Measurements from ENCODE around the gene MGME1. TPM values are rescaled to one million over a fixed set of nuclear protein-coding genes. Genes with fewer than 3 reads are reported as not detected.

The MGME1 gene
- total and polyA plus RNA-seq, 9 of the 15 experiments (the other 6 are each of a cell fraction or from before 2014, with no cell fraction given) = 13.4 to 45.1 (median 30.6) TPM

- no peaks in the 10 kb centered on the region for H3K9me1 ChIP-seq (ENCODE audit: control insufficient read depth, insufficient read depth, low read length)
- no peak for FAIRE-seq
- H3K4me3 ChIP-seq = no peak overlapping the region
- H3K4me2 ChIP-seq (ENCODE audit: insufficient read depth, low read length) = no peak overlapping the region
- H3K27me3 ChIP-seq (ENCODE audit: control insufficient read depth in 2 of 2, insufficient read depth in 2 of 2, low read length in 2 of 2) = no peaks in the 10 kb centered on the region
- H4K20me1 ChIP-seq (replicated peaks; ENCODE audit: control insufficient read depth, insufficient read depth, low read length) = no peaks in the 10 kb centered on the region
- peaks cover 0 to 9% of the 10 kb centered on the region in 2 experiments; a peak in 2 of 5 replicates for H3K4me1 ChIP-seq (replicated peaks in 1 of 2; ENCODE audit: control insufficient read depth in 2 of 2, insufficient read depth in 2 of 2, low read length in 2 of 2)
- H3K9me3 ChIP-seq (replicated peaks; ENCODE audit: control insufficient read depth, insufficient read depth, low read depth, low read length) = no peaks in the 10 kb centered on the region
- H3K79me2 ChIP-seq (ENCODE audit: control insufficient read depth, insufficient read depth, low read length) = no peaks in the 10 kb centered on the region
- DNase-seq (ENCODE audit: extremely low read depth in 1 of 4, low spot score in 3 of 4) = no peak
- 44% methylated on average over 7 of the region's 21 CpGs for WGBS (ENCODE audit: insufficient coverage, low coverage, missing lambda C conversion rate)
- H3K9ac ChIP-seq (ENCODE audit: insufficient read depth in 1 of 2, low read depth in 2 of 2, low read length in 2 of 2) = no peak overlapping the region
- intact Hi-C loops (cut with micrococcal nuclease) = loop anchor here (10.0 kb wide), 1 partner anchor 263 kb away; no protein-coding TSS in a partner anchor
- H2AFZ ChIP-seq (ENCODE audit: low read depth, low read length) = no peak overlapping the region
- TF ChIP-seq SAFB (IDR thresholded peaks at IDR 0.05; ENCODE audit: borderline replicate concordance, low read depth, low read length) (no peak), ZNF3 (CRISPR knock-in tag; IDR thresholded peaks at IDR 0.05) (no peak), SREBF2 (CRISPR knock-in tag; IDR thresholded peaks at IDR 0.05) (no peak), HSF4 (CRISPR knock-in tag; IDR thresholded peaks at IDR 0.05; ENCODE audit: borderline replicate concordance) (no peak), SMARCA5 (IDR thresholded peaks at IDR 0.05) (no peak), ZBTB17 (CRISPR knock-in tag; IDR thresholded peaks at IDR 0.05) (no peak), CC2D1A (IDR thresholded peaks at IDR 0.05) (no peak), RBM22 (IDR thresholded peaks at IDR 0.05; ENCODE audit: low read depth, low read length, poor library complexity, severe bottlenecking) (no peak)
- TF ChIP-seq, protein P1, sequence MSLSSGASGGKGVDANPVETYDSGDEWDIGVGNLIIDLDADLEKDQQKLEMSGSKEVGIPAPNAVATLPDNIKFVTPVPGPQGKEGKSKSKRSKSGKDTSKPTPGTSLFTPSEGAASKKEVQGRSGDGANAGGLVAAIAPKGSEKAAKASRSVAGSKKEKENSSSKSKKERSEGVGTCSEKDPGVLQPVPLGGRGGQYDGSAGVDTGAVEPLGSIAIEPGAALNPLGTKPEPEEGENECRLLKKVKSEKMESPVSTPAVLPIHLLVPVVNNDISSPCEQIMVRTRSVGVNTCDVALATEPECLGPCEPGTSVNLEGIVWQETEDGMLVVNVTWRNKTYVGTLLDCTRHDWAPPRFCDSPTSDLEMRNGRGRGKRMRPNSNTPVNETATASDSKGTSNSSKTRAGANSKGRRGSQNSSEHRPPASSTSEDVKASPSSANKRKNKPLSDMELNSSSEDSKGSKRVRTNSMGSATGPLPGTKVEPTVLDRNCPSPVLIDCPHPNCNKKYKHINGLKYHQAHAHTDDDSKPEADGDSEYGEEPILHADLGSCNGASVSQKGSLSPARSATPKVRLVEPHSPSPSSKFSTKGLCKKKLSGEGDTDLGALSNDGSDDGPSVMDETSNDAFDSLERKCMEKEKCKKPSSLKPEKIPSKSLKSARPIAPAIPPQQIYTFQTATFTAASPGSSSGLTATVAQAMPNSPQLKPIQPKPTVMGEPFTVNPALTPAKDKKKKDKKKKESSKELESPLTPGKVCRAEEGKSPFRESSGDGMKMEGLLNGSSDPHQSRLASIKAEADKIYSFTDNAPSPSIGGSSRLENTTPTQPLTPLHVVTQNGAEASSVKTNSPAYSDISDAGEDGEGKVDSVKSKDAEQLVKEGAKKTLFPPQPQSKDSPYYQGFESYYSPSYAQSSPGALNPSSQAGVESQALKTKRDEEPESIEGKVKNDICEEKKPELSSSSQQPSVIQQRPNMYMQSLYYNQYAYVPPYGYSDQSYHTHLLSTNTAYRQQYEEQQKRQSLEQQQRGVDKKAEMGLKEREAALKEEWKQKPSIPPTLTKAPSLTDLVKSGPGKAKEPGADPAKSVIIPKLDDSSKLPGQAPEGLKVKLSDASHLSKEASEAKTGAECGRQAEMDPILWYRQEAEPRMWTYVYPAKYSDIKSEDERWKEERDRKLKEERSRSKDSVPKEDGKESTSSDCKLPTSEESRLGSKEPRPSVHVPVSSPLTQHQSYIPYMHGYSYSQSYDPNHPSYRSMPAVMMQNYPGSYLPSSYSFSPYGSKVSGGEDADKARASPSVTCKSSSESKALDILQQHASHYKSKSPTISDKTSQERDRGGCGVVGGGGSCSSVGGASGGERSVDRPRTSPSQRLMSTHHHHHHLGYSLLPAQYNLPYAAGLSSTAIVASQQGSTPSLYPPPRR (CRISPR knock-in tag; IDR thresholded peaks at IDR 0.05; ENCODE audit: borderline replicate concordance) = no peak
- TF ChIP-seq, protein P2, sequence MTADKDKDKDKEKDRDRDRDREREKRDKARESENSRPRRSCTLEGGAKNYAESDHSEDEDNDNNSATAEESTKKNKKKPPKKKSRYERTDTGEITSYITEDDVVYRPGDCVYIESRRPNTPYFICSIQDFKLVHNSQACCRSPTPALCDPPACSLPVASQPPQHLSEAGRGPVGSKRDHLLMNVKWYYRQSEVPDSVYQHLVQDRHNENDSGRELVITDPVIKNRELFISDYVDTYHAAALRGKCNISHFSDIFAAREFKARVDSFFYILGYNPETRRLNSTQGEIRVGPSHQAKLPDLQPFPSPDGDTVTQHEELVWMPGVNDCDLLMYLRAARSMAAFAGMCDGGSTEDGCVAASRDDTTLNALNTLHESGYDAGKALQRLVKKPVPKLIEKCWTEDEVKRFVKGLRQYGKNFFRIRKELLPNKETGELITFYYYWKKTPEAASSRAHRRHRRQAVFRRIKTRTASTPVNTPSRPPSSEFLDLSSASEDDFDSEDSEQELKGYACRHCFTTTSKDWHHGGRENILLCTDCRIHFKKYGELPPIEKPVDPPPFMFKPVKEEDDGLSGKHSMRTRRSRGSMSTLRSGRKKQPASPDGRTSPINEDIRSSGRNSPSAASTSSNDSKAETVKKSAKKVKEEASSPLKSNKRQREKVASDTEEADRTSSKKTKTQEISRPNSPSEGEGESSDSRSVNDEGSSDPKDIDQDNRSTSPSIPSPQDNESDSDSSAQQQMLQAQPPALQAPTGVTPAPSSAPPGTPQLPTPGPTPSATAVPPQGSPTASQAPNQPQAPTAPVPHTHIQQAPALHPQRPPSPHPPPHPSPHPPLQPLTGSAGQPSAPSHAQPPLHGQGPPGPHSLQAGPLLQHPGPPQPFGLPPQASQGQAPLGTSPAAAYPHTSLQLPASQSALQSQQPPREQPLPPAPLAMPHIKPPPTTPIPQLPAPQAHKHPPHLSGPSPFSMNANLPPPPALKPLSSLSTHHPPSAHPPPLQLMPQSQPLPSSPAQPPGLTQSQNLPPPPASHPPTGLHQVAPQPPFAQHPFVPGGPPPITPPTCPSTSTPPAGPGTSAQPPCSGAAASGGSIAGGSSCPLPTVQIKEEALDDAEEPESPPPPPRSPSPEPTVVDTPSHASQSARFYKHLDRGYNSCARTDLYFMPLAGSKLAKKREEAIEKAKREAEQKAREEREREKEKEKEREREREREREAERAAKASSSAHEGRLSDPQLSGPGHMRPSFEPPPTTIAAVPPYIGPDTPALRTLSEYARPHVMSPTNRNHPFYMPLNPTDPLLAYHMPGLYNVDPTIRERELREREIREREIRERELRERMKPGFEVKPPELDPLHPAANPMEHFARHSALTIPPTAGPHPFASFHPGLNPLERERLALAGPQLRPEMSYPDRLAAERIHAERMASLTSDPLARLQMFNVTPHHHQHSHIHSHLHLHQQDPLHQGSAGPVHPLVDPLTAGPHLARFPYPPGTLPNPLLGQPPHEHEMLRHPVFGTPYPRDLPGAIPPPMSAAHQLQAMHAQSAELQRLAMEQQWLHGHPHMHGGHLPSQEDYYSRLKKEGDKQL (CRISPR knock-in tag; IDR thresholded peaks at IDR 0.05; ENCODE audit: borderline replicate concordance) = no peak
- in situ Hi-C loops (cut with MboI) = no loop called here
- no peaks in the 10 kb centered on the region for H3K36me3 ChIP-seq (ENCODE audit: control insufficient read depth, insufficient read depth, low read length)
- ChIA-PET POLR2A (no interaction called here), CTCF (ENCODE audit: low intra/inter-chr PET ratio) (no interaction called here)
- no TSS peak for BruUV-seq (replicated peaks)
- no peak overlapping the region for H3K27ac ChIP-seq (ENCODE audit: extremely low read depth, low read depth, low read length)
- ATAC-seq = no peak
These were observed 43.3 kb downstream of the MGME1 start for GRCh38 chr20:18011951-18012645.
